Gastrocnemius medialis (tissue), 4 donors: Measurements from ENCODE around the gene TNFAIP3.

ENCODE experiments used
- CTCF ChIP-seq, 5 experiments: fragments of 450-650 bp in 3 of 5; fragments of 200-600 bp in 2 of 5; sonication (generic) in 2 of 5; IDR thresholded peaks in 4 of 5; conservative IDR thresholded peaks in 1 of 5; 1 replicate in 4 of 5; 2 replicates in 1 of 5; pipeline ENCODE4 v1.5.1; 2016 to 2019; ENCODE audit warnings: antibody characterized with exemption in 5 of 5, mild to moderate bottlenecking in 3 of 5, moderate library complexity in 3 of 5
- POLR2A ChIP-seq, 2 donors: fragments of 450-650 bp; IDR thresholded peaks; one replicate each; pipeline ENCODE4 v1.6.1; 2017; ENCODE audit warnings: antibody characterized with exemption in 2 of 2, mild to moderate bottlenecking in 2 of 2, moderate library complexity in 2 of 2

- TF ChIP-seq CTCF (IDR thresholded peaks at IDR 0.05 in 4 of 5, conservative IDR thresholded peaks at IDR 0.05 in 1 of 5) (no peak), POLR2A (IDR thresholded peaks at IDR 0.05) (no peak)
Measured at GRCh38 chr6:137925141-137925698, 58.2 kb downstream of the TNFAIP3 start.
